GM03348 (cell line): ENCODE data around the gene AP1B1.

Experiments
- DNase-seq: peaks from one replicate; pipeline ENCODE4 v3.0.0; 2012; ENCODE audit warnings: low spot score

Gene AP1B1

GRCh38 chr22:29313126-29313575 lies 75.2 kb downstream of the AP1B1 start:
- DNase-seq: peak; percentile 49

DNA sequence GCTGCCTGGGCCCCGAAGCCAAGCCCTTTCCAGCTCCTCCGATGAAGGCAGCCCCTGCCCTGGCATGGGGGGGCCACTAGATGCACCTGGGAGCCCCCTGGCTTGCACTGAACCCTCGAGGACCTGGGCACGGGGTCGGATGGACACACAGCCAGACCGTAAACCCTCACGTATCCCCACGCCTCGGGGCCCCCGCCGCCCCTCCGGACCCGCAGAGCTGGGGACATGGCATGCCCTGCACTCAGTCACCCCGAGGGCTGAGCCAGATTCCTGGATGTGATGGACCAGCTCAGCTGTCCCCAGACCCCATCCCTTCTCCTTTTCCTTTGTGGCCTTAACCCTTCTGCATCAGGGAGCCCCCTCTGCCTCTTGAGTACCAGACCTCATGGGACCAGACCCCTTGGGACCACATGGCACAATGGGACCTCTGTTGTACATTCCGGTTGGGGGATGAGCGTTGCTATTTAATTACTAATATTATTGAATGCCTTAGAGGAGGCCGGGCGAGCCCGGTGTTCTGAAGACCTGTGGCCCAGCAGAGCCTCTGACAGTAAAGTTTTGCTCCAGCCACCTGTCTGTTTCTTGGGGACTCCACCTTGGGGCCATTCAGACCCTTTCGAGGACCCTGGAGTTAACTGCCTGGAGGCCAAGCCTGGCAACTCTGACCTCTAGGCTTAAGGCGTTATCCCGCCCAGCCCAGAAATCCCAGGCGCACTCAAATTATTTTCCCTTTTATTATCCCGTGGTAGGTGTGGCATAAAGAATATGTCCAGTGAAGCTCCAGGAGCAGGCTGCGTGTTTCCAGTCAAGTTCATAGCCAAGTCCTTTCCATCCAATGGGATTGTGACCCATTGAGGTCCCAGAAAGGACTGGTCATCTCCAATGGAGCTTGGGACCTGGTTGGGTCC lies 75.9 kb downstream of the AP1B1 start:
- no peak for DNase-seq

DNA sequence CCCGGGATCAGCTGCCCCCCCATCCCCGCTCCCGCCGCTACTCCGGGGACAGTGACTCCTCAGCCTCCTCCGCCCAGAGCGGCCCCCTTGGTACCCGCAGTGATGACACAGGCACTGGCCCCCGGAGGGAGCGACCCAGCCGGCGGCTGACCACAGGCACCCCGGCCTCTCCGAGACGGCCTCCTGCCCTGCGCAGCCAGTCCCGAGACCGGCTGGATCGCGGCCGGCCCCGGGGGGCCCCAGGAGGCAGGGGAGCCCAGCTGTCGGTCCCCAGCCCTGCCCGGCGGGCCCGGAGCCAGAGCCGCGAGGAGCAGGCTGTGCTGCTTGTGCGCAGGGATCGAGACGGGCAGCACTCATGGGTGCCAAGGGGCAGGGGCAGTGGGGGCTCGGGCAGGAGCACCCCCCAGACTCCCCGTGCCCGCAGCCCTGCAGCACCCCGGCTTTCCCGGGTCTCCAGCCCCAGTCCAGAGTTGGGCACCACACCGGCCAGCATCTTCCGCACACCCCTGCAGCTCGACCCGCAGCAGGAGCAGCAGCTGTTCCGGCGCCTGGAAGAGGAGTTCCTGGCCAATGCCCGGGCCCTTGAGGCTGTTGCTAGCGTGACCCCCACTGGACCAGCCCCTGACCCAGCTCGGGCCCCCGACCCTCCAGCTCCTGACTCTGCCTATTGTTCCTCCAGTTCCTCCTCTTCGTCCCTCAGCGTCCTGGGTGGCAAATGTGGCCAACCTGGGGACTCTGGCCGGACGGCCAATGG lies 76.7 kb downstream of the AP1B1 start:
- peak; percentile 27 for DNase-seq

- DNase-seq: peak; percentile 99
Observed at GRCh38 chr22:29310863-29311339, 77.5 kb downstream of the AP1B1 start.

DNA sequence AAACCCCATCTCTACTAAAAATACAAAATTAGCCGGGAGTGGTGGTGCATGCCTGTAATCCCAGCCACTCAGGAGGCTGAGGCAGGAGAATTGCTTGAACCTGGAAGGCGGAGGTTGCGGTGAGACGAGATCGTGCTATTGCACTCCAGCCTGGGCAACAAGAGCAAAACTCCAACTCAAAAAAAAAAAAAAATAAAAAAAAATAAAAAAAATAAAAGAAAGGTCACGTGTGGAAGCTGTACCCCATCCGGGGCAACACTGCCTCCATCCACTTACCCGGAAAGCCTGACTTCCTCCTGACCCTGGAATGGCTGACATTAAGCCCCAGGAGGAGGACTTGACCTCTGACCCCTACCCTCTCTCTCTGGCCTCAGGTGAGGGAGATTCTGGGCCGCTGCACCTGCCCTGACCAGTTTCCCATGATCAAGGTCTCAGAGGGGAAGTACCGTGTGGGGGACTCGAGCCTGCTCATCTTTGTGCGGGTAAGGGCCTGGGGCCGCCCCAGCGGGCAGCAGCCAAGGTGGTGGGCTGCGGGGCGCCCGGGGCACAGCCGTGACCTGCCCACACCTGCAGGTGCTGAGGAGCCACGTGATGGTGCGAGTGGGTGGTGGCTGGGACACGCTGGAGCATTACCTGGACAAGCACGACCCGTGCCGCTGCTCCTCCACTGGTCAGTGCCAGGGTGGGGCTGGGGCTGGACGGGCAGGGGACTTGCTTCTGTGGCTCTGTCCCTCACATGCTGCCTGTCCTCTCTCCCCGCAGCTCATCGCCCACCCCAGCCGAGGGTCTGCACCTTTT lies 78.1 kb downstream of the AP1B1 start:
- no peak for DNase-seq

DNA sequence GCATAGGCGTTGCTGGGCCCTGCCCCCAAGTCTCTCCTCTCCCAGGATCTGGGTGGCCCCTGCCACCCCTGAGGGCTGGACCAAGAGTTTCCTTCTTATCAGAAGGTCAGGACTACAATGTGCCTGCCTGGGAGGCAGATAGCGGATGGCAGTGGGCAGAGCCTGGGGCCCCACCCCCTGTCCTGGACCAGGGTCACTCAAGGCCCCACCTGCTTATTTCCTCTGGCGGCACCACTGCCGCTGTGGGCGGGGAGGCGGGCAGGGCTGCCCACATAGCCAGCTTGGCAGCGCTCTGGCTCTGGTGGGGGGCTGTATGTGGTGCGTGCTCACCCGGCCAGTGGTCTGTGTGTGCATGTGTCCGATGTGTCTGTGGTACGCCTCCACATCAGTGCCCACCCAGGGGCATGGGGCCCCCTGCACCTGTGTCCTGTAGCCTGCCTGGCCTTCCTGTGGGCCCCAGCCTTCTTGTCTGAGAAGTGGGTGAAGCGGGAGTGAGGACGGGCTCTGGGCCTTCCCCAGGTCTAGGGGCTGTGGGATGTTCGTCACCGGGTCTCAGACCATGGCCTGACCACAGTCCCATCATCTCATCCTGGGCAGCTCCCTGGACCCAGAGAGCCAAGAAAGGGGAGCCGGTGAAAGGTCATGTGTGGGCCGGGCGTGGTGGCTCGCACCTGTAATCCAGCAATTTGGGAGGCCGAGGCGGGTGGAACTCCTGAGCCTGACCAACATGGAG lies 78.9 kb downstream of the AP1B1 start:
- peak; percentile 17 for DNase-seq

GRCh38 chr22:29308791-29309262 lies 79.5 kb downstream of the AP1B1 start:
- DNase-seq: peak; percentile 79

DNA sequence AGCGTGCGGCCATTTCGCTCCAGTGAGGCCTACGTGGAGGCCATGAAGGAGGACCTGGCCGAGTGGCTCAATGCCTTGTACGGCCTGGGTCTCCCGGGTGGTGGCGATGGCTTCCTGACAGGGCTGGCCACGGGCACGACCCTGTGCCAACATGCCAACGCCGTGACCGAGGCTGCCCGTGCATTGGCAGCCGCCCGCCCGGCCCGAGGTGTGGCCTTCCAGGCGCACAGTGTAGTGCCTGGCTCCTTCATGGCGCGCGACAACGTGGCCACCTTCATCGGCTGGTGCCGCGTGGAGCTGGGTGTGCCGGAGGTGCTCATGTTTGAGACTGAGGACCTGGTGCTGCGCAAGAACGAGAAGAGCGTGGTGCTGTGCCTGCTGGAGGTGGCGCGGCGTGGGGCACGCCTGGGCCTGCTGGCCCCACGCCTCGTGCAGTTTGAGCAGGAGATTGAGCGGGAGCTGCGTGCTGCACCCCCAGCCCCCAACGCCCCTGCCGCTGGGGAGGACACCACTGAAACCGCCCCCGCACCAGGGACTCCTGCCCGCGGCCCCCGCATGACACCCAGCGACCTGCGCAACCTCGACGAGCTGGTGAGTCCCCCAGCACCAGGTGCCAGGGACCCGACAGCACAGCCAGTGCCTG lies 80.1 kb downstream of the AP1B1 start:
- no peak for DNase-seq

- DNase-seq: peak; percentile 46
Observed at GRCh38 chr22:29307596-29308147, 80.7 kb downstream of the AP1B1 start.

DNA sequence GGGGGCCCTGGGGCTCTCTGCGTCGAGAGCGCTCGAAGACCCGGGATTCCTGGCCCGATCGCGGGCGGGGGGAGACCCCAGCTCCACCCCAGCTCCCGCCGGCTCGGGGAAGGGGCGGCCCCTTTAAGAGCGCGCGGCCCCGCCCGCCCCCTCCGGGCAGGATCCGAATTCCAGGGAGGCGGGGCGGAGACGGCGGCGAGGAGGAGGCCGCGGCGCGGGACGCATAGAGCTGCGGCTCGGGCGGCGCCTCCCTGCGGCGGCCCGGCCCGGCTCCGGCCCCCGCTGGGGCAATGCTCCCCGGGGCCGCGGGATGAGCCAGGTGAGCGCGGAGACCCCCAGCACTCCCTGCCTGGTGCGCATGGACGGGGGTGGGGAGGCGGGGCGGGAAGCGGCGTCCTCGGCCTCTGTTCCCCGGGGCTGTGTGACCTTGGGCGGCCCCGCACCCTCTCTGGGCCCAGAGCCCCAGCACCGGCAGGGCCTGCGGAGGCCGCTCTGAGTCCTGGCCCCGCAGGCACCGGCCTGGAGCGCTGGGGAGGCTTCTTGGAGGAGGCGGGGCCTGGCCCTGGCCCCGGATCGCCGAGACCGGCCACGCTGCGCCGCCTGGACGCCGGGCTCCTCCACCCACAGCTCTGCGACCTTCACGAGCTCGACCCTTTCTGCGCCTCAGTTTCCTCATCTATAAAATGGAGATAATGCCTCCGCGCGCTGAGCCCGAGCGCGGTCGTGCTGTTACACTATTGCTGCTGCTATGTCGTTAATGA lies 81.4 kb downstream of the AP1B1 start:
- peak; percentile 95 for DNase-seq

DNA sequence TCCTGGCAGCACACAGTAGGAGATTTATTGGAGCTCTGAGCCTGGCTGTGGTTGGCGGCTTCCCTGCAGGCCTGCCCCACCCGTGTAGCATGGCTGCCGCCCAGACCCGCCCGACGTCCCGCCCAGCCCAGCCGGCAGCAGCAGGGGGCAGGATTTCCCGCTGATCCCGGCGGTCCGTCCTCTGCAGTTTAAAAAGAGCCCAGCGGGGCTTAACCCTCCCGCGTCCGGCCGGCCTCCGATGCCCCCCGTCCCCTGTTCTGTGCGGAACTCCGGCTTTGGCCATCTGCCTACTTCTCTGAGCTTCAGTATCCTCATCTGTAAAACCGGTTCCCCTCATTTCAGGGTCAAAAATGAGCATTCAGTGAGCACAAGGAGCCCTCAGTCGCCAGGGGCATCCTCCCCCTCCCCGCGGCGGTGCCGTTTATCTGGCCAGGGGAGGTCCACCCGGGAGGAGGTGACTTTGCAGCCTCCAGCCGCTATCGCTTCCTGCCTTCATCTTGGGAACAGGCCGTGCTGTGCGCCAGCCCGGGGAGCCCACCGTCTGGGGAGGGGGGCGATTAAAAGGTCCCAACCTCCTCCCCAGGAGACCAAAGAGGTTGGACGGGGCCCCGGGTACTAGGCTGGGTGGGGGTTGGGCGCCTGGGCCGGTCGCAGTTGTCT lies 82.1 kb downstream of the AP1B1 start, which contains the start of gene GAS2L1:
TSS of gene GAS2L1 (plus strand) at position 476 of the 660 bp plus-strand sequence. CDS start 1,456 bp downstream, outside the sequence.
- DNase-seq: peak; percentile 97

- no peak for DNase-seq
Observed at GRCh38 chr22:29305836-29306174, 82.6 kb downstream of the AP1B1 start.

DNA sequence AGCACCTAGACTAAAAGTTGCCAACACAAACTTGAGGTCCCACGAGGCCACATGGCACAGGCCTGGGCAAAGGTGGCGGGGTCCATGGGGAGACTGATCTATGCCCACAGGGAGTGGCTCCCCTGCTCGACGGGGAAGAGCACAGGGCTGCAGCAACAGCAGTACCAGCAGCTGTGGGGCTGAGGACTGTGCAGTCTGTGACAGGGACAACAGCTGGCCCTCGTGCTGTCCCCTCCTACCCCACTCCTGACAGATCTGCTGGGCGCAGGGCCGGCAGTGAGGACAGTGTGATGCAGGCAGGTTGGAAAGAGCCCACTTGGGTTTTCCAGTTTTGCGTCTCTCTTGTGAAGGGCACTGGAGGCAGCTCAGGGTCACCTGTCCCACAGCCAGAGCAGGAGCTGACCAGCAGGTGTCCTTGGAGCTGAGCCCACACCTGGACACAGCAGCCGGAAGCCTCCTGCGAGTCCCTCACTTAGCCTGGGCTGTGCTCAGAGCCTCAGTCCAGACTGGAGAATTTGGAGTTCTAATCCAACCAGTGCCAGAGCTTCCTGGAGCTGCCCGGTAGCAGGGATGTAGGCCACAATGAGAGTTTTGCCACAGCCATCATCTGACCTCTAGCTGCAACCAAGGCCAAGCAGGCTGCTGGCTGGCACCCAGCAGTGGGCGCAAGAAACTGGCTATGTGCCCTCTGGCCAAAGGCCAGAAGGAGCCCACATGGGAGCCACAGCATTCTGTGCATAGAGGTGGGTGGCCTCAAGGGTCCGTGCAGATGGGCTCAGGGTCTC lies 85.5 kb downstream of the AP1B1 start:
- no peak for DNase-seq

GRCh38 chr22:29302402-29302680 lies 86.0 kb downstream of the AP1B1 start:
- DNase-seq: no peak

- DNase-seq: no peak
Observed at GRCh38 chr22:29301716-29302401, 86.5 kb downstream of the AP1B1 start.

DNA sequence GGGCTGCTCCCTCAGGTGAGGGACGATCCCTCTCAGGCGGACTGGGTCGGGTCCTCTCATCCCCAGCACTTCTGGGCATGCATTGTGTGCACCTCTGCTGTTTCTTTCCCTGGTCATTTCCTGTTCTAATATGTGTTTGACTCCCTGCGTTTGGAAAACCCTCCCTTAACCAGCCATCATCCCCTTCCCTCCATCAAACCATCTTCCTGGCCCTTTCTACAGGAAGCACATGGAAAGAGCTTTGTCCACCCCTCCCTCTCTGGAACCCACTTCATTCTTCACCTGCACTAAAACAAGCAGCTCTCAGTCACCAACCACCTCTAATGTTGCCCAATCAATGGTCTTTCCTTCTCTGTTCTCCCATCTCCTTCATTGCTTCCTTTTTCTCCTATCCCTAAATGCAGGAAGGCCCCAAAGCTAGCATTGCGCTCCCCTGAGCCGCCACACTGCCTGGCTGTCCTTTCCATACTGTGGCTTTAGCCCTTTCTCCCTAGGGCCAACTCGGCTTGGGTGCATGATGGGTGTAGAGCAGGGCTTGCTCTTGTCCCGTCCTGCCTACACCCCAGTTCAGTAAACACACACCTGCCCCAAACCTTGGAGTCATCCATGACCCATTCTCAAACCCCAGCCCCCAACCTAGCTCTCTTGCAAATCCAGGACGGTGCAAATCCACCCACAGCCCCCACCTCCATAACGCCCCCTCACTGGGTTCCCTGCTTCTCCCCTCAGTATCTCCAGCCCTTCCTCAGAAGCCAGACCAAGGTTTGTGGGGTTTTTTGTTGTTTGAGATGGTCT lies 87.4 kb downstream of the AP1B1 start:
- DNase-seq: no peak

- DNase-seq: no peak
Observed at GRCh38 chr22:29300467-29300806, 87.9 kb downstream of the AP1B1 start.
